MM.1S (cell line): ENCODE results near the gene MINDY4.

Source experiments
- EZH2 ChIP-seq: fragments of 300-600 bp; sonication (generic); optimal IDR thresholded peaks from 2 replicates; pipeline ENCODE3; 2017; ENCODE audit warnings: low read depth, mild to moderate bottlenecking, antibody characterized with exemption, low read length, mixed read lengths
- EZH2phosphoT487 ChIP-seq: fragments of 300-600 bp; sonication (generic); IDR thresholded peaks from 2 replicates; pipeline ENCODE4 v1.6.1; 2018; ENCODE audit warnings: antibody characterized with exemption, low read length
- TF ChIP-seq, protein P1 (sequence below): fragments of 300-600 bp; sonication (generic); IDR thresholded peaks from 2 replicates; pipeline ENCODE4 v1.5.1; 2016; ENCODE audit warnings: antibody characterized with exemption, low read length, mixed read lengths

DNA sequence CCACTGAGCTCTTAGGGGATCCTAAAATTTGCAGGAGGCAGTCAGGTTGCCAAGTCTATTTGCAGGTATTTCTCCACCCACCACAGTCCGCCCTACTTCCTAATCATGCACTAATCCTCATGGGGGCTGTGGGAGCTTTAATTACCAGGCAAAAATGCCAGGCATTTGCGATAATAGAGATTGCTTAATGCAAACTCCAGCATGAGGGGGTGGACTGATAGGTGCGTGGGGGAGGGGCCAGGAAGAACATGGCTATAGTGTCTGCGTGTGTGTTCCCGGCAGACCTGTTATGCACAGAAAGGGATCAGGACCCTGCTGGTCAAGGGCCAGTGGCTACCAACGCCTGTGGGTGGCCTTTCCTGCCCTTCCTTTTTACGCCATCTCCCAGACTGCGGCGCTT, 124.8 kb downstream of the MINDY4 start:
- TF ChIP-seq, protein P1, sequence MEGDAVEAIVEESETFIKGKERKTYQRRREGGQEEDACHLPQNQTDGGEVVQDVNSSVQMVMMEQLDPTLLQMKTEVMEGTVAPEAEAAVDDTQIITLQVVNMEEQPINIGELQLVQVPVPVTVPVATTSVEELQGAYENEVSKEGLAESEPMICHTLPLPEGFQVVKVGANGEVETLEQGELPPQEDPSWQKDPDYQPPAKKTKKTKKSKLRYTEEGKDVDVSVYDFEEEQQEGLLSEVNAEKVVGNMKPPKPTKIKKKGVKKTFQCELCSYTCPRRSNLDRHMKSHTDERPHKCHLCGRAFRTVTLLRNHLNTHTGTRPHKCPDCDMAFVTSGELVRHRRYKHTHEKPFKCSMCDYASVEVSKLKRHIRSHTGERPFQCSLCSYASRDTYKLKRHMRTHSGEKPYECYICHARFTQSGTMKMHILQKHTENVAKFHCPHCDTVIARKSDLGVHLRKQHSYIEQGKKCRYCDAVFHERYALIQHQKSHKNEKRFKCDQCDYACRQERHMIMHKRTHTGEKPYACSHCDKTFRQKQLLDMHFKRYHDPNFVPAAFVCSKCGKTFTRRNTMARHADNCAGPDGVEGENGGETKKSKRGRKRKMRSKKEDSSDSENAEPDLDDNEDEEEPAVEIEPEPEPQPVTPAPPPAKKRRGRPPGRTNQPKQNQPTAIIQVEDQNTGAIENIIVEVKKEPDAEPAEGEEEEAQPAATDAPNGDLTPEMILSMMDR: no peak
- TF ChIP-seq EZH2 (no peak), EZH2phosphoT487 (no peak)
